Fibroblast of pulmonary artery (primary cell): ENCODE measurements around the gene SMIM23.

Source experiments
- DNase-seq: peaks from one replicate; pipeline ENCODE4 v3.0.0-alpha.2; 2010; ENCODE audit warnings: low read depth
- H3K4me3 ChIP-seq: replicated peaks from 2 replicates; pipeline ENCODE4 v1.5.1; 2011; ENCODE audit warnings: low read depth, mild to moderate bottlenecking, control low read depth, low read length, moderate library complexity
- TF ChIP-seq, protein P1 (sequence below): IDR thresholded peaks from 2 replicates; pipeline ENCODE4 v1.5.1; 2011; ENCODE audit warnings: mild to moderate bottlenecking, control low read depth, low read length, inconsistent platforms; ENCODE audit errors: missing control alignments

SMIM23 gene

DNA sequence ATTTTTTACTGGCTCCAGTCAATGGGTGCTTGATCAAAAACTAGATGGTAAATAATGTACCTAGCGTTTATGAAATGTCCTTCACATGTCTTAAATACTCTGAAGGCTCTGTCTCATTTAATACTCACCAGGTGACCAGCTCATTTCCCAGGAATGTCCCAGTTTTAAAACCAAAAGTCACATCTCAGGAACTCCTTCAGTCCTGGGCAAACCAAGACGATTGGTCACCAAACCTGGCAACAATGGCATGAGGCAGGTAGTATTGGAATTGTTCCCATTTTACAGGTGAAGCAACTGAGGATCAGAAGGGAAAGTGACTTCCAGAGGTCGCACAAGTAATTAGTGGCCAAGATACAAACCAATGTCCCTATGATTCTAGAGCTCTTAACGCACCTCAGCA, 27.7 kb downstream of the SMIM23 start:
- TF ChIP-seq, protein P1, sequence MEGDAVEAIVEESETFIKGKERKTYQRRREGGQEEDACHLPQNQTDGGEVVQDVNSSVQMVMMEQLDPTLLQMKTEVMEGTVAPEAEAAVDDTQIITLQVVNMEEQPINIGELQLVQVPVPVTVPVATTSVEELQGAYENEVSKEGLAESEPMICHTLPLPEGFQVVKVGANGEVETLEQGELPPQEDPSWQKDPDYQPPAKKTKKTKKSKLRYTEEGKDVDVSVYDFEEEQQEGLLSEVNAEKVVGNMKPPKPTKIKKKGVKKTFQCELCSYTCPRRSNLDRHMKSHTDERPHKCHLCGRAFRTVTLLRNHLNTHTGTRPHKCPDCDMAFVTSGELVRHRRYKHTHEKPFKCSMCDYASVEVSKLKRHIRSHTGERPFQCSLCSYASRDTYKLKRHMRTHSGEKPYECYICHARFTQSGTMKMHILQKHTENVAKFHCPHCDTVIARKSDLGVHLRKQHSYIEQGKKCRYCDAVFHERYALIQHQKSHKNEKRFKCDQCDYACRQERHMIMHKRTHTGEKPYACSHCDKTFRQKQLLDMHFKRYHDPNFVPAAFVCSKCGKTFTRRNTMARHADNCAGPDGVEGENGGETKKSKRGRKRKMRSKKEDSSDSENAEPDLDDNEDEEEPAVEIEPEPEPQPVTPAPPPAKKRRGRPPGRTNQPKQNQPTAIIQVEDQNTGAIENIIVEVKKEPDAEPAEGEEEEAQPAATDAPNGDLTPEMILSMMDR = no peak
- no peak for DNase-seq
- H3K4me3 ChIP-seq = no peak overlapping the region

DNA sequence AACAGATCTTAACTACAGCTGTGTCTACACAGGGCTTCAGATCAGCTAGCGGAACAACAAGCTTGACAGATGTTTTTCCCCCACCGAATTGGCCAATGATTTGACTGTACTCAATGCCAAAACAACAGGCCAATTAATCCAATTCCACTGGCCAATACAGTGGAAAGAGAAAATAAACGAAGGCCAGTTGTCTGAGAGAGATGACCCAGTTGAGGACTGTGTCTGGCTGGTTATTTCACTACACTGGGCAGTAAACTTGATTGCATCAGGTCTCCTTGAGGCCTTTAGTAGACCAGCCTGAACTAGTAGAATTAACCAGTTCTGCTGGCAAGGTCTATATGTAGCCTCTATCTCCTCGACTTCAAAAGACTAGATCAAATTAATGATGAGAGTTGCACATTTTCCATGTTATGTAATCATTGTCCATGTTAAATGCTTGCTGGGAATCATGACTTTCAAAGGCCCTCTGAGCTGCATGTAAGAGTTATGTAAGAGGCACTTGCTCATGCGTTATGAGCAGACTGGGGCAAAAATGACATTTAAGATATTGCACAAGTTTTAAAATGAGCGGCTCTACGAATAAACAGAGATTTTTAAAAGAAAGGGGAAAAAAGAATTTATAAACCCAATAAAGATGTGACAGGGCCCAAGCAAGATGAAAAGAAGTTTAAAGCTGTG, 28.3 kb downstream of the SMIM23 start:
- TF ChIP-seq, protein P1 = no peak
- DNase-seq = no peak
- no peak overlapping the region for H3K4me3 ChIP-seq

DNA sequence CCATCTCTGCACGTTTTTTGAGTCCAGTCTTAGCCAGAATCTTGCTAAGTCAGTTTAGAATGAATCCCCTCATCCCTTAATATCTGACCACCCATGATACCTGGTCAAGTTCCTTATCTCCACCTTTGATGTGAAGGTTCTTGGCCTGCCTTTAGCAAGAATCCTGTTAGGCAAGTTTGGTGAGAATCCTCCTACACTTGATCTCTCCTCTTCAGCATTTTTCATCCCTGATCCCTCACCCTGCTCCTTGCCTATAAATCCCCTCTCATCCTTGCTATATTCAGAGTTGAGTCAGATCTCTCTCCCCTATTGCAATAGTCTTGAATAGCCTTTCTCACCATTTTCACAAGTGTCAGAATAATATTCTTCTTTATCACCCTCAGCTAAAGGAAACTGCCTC, 31.0 kb downstream of the SMIM23 start:
- no peak for DNase-seq
- H3K4me3 ChIP-seq = no peak overlapping the region
- TF ChIP-seq, protein P1 = no peak

DNA sequence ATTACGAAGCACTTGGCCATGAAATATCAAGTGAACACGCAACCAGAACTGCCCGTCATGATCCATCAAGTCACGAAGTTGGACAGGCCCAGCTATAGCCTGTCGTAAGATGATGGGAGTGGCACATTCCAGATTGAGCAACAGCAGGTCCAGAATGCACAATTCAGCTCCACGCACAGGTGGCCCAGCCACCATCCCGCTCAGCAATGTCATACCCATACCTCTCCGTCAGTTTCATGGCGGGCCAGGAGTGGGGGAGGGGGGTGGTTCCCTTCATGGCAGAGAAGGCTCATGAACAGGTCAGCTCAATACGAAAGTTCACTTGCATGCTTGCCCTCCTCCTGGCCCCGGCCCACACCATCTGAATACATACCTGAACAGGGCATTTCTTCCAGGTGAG, 34.9 kb downstream of the SMIM23 start:
- TF ChIP-seq, protein P1 = no peak
- no peak for DNase-seq
- H3K4me3 ChIP-seq = no peak overlapping the region

DNA sequence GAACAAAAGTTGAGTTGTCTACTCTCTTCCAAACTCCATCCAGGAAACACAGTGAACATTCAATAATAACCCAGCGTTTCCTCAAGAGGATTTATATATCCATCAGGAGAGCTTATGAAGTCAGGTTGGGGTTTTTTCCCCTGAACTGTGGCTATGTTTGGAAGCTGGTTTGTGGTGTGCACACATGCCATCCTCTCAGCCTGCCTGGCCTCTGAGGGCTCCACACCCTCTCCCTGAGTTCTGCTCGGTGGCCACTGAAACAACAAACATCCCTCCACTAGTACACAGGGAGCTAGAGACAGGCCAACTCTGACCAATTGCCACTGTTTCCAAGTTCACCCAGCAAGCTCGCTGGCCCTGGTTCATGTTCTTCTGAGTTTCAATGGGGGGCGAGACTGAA, 35.7 kb downstream of the SMIM23 start:
- no peak overlapping the region for H3K4me3 ChIP-seq
- DNase-seq = no peak
- TF ChIP-seq, protein P1 = no peak

DNA sequence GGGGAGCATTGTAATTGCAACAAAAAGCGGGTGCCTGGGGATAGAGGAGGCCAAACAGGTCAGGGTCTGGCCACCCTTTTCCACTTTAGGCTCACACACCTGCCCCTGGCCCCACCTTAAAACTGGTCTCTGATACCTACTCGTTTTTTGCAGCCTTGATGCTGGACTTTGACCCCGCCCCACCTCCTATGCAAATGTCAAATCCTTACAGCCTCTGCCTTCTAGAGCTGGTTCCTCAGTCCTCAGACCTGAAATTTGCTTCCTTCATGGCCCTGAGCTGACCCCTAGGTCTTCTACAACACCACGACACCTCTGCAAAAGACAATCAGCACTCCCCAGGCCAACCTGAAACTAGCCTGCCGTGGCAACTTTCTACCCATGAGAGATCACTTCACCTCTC, 37.7 kb downstream of the SMIM23 start:
- DNase-seq = no peak
- no peak overlapping the region for H3K4me3 ChIP-seq
- TF ChIP-seq, protein P1 = no peak

DNA sequence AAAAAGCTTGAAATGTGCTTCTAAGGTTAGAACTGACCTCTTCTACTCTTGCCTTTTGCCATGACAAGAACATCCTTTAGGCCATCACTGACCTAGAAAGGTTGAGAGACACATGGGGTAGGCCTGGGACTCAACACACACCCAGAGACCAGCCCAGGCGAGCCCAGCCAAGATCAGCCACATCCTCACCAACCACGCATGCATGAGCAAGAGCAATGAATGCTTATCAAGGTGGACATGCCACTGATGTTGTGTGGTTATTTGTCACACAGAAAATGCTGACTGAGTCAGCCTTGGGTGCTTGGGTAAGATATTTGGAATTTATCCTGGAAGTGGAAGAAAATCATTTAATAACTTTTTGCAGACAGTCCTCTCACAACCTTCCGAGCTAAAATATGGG, 39.4 kb downstream of the SMIM23 start:
- TF ChIP-seq, protein P1 = no peak
- no peak for DNase-seq
- H3K4me3 ChIP-seq = no peak overlapping the region
